ENCODE measurements around the gene ZNF785. TPM values are rescaled to one million over a fixed set of nuclear protein-coding genes. Genes with fewer than 3 reads are reported as not detected.

ZNF785 gene
- total RNA-seq, 1 experiment from 2014 or later = not detected

Other genes with a start within 250 kb of the ZNF785 start
- 82.4 and 84.3 TPM in 2 replicates for gene CD2BP2, start 230.4 kb downstream of the ZNF785 start, total RNA-seq (2014; rRNA removed; shearing (Covaris generic))
- 43.3 and 59.8 TPM in 2 replicates for gene TBC1D10B, start 215.2 kb downstream of the ZNF785 start, total RNA-seq (2014; rRNA removed; shearing (Covaris generic))
- 0.58 TPM in 1 of 2 replicates, not detected in the other for gene MYL11, start 210.9 kb downstream of the ZNF785 start, total RNA-seq (2014; rRNA removed; shearing (Covaris generic))
- gene SEPTIN1, start 203.1 kb downstream of the ZNF785 start, total RNA-seq (2014; rRNA removed; shearing (Covaris generic)) = 0.10 and 0.86 TPM in 2 replicates
- 30.4 and 41.8 TPM in 2 replicates for gene ZNF48, start 190.3 kb downstream of the ZNF785 start, total RNA-seq (2014; rRNA removed; shearing (Covaris generic))
- 31.6 and 41.2 TPM in 2 replicates for gene ZNF771, start 178.1 kb downstream of the ZNF785 start, total RNA-seq (2014; rRNA removed; shearing (Covaris generic))
- gene DCTPP1, start 155.7 kb downstream of the ZNF785 start, total RNA-seq (2014; rRNA removed; shearing (Covaris generic)) = 92.0 and 127 TPM in 2 replicates
- gene SEPHS2, start 139.8 kb downstream of the ZNF785 start, total RNA-seq (2014; rRNA removed; shearing (Covaris generic)) = 64.0 and 83.6 TPM in 2 replicates
- not detected in 2 replicates for gene ITGAL, start 113.0 kb downstream of the ZNF785 start, total RNA-seq (2014; rRNA removed; shearing (Covaris generic))
- 96.8 and 108 TPM in 2 replicates for gene ZNF768, start 59.1 kb downstream of the ZNF785 start, total RNA-seq (2014; rRNA removed; shearing (Covaris generic))
- 0.12 TPM in 1 of 2 replicates, not detected in the other for gene ZNF747, start 50.8 kb downstream of the ZNF785 start, total RNA-seq (2014; rRNA removed; shearing (Covaris generic))
- gene ZNF764, start 27.3 kb downstream of the ZNF785 start, total RNA-seq (2014; rRNA removed; shearing (Covaris generic)) = 5.3 and 9.5 TPM in 2 replicates
- gene ZNF688, start 14.0 kb downstream of the ZNF785 start, total RNA-seq (2014; rRNA removed; shearing (Covaris generic)) = 6.9 and 10.2 TPM in 2 replicates
- 10.8 and 10.9 TPM in 2 replicates for gene ZNF689, start 24.7 kb upstream of the ZNF785 start, total RNA-seq (2014; rRNA removed; shearing (Covaris generic))
- gene PRR14, start 65.3 kb upstream of the ZNF785 start, total RNA-seq (2014; rRNA removed; shearing (Covaris generic)) = 2.4 and 5.4 TPM in 2 replicates
- gene FBRS, start 72.7 kb upstream of the ZNF785 start, total RNA-seq (2014; rRNA removed; shearing (Covaris generic)) = 20.3 and 24.1 TPM in 2 replicates
- 3.6 and 4.1 TPM in 2 replicates for gene SRCAP, start 113.5 kb upstream of the ZNF785 start, total RNA-seq (2014; rRNA removed; shearing (Covaris generic))
- 35.9 TPM in 2 replicates for gene PHKG2, start 162.7 kb upstream of the ZNF785 start, total RNA-seq (2014; rRNA removed; shearing (Covaris generic))
- gene CFAP119, start 176.4 kb upstream of the ZNF785 start, total RNA-seq (2014; rRNA removed; shearing (Covaris generic)) = 2.4 and 6.5 TPM in 2 replicates
- 136 and 189 TPM in 2 replicates for gene RNF40, start 176.6 kb upstream of the ZNF785 start, total RNA-seq (2014; rRNA removed; shearing (Covaris generic))
- gene ZNF629, start 201.5 kb upstream of the ZNF785 start, total RNA-seq (2014; rRNA removed; shearing (Covaris generic)) = 18.4 and 27.6 TPM in 2 replicates